Measurements from ENCODE around the gene TBC1D22A. TPM values are rescaled to one million over a fixed set of nuclear protein-coding genes. Genes with fewer than 3 reads are reported as not detected.

TBC1D22A gene
- total RNA-seq, 6 experiments from 2014 or later = 10.9 to 18.1 (median 14.0) TPM

DNA sequence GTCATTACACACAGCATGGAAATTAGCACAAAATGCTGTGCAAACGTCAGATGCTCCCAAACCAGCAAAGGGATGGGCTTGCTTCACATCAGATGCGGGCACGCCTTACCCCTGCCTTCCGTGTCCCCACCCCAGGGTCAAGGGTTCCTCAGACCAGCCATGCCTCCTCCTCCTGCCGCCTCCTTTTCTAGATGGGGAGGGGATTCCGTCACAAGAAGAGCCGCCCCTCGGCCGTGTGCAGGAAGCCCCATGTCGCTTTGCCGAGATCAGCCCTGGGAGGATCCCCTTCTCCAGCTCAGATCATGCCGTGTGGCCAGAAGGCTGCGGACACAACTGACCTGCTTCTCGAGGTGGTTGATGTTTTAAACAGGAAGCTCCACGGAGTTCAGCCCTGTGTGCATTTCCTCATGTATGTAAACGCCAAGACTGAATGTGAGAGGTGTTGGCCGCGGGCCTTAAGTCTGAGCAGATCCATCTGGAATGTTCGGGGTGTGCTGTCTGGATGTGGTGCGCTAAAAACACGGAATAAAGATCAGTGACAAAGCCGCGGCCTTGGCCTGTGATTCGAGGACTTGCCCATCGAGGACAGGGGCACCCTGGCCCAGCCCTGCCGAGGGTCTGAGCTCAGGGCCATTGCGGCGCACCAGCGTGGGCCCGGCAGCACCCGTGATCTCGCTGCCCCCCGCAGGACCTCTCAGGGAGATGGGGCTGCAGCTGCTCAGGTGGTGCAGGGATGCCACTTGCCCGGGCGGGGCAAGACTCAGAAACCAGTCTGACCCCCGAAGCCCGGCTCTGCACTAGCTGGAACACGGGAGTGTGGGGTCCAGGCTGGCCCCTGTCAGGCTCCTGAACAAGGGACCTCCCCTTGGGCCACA is 412.9 kb downstream of the TBC1D22A start:
- H3K4me3 ChIP-seq = no peak overlapping the region
- H3K27me3 ChIP-seq = no peaks in the 10 kb centered on the region
- intact Hi-C loops (cut with DNase I) = no loop called here
- H3K9me3 ChIP-seq = no peaks in the 10 kb centered on the region
- H3K4me1 ChIP-seq = no peaks in the 10 kb centered on the region
- ATAC-seq (peak in 3 of 4 donors; percentile 11 to 21 (median 16)), DNase-seq (peak; percentile 18 to 46 (median 42))
- 87% methylated on average over 7 of the region's 38 CpGs for WGBS (ENCODE audit: insufficient coverage, low coverage, low lambda C conversion rate, missing lambda C conversion rate)
- H3K36me3 ChIP-seq = no peaks in the 10 kb centered on the region
- no peak overlapping the region for H3K27ac ChIP-seq
- TF ChIP-seq POLR2A (IDR thresholded peaks at IDR 0.05) (no peak), CTCF (IDR thresholded peaks at IDR 0.05) (no peak)

DNA sequence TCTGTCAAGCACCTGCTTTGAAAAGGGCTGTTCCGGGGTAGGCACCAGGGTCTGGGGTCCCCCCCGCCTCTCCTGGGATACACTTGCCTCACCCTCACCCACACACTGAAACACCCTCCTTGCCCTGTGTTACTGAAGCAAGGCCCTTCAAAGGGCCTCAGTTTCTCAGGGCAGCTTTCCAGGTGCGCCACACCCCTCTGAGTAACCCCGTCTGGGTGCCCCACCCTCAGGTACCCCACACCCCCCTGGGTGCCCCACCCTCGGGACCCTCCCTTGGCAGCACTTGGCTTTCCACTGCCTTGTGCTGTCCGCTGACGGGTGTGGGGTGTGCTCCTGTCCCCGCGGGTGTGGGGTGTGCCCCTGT is 413.6 kb downstream of the TBC1D22A start:
- H3K27me3 ChIP-seq = no peaks in the 10 kb centered on the region
- H3K4me1 ChIP-seq = no peaks in the 10 kb centered on the region
- H3K9me3 ChIP-seq = no peaks in the 10 kb centered on the region
- ATAC-seq (no peak), DNase-seq (peak in 2 of 3 donors; percentile 14 to 43)
- H3K4me3 ChIP-seq = no peak overlapping the region
- TF ChIP-seq POLR2A (IDR thresholded peaks at IDR 0.05) = no peak
- TF ChIP-seq CTCF (IDR thresholded peaks at IDR 0.05) = no peak
- no peak overlapping the region for H3K27ac ChIP-seq
- no CpG with 5 or more reads among the region's 9 CpGs for WGBS (ENCODE audit: insufficient coverage, low coverage, low lambda C conversion rate, missing lambda C conversion rate)
- intact Hi-C loops (cut with DNase I) = no loop called here
- H3K36me3 ChIP-seq = no peaks in the 10 kb centered on the region

DNA sequence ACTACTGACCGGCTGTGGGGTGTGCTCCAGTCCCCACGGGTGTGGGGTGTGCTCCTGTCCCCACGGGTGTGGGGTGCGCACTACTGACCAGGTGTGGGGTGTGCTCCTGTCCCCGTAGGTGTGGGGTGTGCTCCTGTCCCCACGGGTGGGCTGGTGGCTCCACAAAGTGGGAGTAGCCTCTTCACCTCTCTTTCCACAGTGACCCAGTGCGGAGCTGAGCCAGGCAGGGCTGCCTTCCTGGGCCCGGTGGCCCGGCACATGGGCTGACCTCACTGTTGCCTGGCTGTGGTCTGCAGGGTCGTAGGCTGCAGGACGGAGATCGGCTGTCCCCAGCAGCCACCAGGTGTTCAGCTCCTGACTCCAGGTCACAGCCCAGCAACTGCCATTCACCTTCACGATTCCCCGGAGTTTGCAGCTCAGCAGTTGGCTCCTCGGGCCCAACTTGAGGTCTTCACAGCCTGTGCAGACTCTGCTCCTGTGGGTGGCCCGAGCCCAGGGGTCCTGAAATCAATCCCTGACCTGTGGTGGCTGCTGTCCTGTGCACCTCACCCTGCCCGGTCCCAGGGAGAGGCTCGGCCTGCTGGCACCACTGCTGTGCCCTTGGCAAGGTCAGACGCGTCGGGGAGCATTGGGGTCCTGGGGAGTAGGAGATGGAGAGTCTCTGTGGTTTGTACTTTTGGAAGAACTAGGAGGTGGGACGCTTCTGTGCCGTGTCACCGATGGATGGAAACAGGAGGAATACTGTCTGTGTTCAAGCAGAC is 414.3 kb downstream of the TBC1D22A start:
- peak; percentile 11 to 45 (median 32) for DNase-seq
- Histone ChIP-seq H3K27me3 (no peaks in the 10 kb centered on the region), H3K9me3 (no peaks in the 10 kb centered on the region), H3K36me3 (no peaks in the 10 kb centered on the region), H3K4me3 (no peak overlapping the region), H3K4me1 (no peaks in the 10 kb centered on the region), H3K27ac (no peak overlapping the region)
- intact Hi-C loops (cut with DNase I) = no loop called here
- no peak for ATAC-seq
- 91% methylated on average over 5 of the region's 24 CpGs for WGBS (ENCODE audit: insufficient coverage, low coverage, low lambda C conversion rate, missing lambda C conversion rate)
- no peak for TF ChIP-seq CTCF (IDR thresholded peaks at IDR 0.05)
- no peak for TF ChIP-seq POLR2A (IDR thresholded peaks at IDR 0.05)

DNA sequence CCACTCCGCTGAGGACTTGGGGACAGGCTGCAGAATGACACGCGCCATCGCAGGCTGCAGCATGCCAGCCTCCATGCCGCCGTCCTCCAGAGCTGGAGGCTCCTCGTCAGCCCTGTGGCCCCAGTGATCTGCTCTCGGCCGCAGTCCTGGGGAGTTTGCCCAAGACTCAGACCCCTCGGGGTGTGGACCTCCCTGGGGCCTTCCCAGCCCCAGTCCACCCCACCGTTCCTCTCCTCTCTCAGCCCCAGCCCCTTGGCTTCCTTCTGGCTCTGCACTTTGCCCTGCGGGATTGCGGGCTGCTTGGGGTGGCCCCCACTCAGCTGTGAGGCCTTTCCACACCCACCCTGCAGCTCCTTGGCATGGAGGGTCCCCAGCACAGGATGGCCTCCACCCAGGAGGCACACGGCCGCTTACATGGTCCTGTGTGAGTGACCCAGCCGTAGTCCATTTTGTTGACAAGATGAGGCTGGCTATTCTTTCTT is 414.9 kb downstream of the TBC1D22A start:
- Histone ChIP-seq H3K4me1 (no peaks in the 10 kb centered on the region), H3K4me3 (no peak overlapping the region), H3K27ac (no peak overlapping the region), H3K27me3 (no peaks in the 10 kb centered on the region), H3K36me3 (no peaks in the 10 kb centered on the region), H3K9me3 (no peaks in the 10 kb centered on the region)
- intact Hi-C loops (cut with DNase I) = no loop called here
- DNase-seq (peak in 2 of 3 donors; percentile 11 to 45), ATAC-seq (no peak)
- 96% methylated on average over 3 of the region's 16 CpGs for WGBS (ENCODE audit: insufficient coverage, low coverage, low lambda C conversion rate, missing lambda C conversion rate)
- TF ChIP-seq CTCF (IDR thresholded peaks at IDR 0.05) (no peak), POLR2A (IDR thresholded peaks at IDR 0.05) (no peak)

Measured in right lobe of liver (tissue), 6 donors.